B cell (primary cell): ENCODE results near the gene TIMM44. TPM values are rescaled to one million over a fixed set of nuclear protein-coding genes. Genes with fewer than 3 reads are reported as not detected.
A peak's percentile ranks its signal among the peaks of the same experiment; 100 is the strongest.

Source experiments
- ATAC-seq: fragments of 200-7000 bp; cut with Tn5 transposase; one replicate; pipeline ENCODE4 v1.10.0; 2021; ENCODE audit warnings: low read depth, mild to moderate bottlenecking, moderate number of reproducible peaks, moderate library complexity
- CTCF ChIA-PET: fragments of 350-600 bp; sonication (Branson Sonifier 250); formaldehyde crosslinking; loops from one replicate; lab custom pipeline; 2021; ENCODE audit warnings: antibody characterized with exemption, inconsistent platforms; lab: Charles Lee
- POLR2A ChIA-PET: fragments of 350-600 bp; sonication (Branson Sonifier 250); formaldehyde crosslinking; loops from one replicate; lab custom pipeline; 2021; ENCODE audit warnings: antibody characterized with exemption; lab: Charles Lee
- DNase-seq: peaks from one replicate; pipeline ENCODE4 v3.0.0; 2013
- H2AFZ ChIP-seq: 2 replicates; pipeline ENCODE4 v1.6.1; 2012; ENCODE audit warnings: mild to moderate bottlenecking, low read depth, low read length; ENCODE audit not compliant: insufficient read depth, poor library complexity, severe bottlenecking
- H3K27ac ChIP-seq, 2 donors: 1 replicate in 1 of 2; 2 replicates in 1 of 2; pipeline ENCODE4 v1.5.1; 2012 to 2013; ENCODE audit warnings: low read length in 2 of 2, mild to moderate bottlenecking in 2 of 2, moderate library complexity in 1 of 2
- H3K27me3 ChIP-seq, 4 experiments: fragments of 200-600 bp in 1 of 4; sonication (generic) in 1 of 4; replicated peaks in 1 of 4; 1 replicate in 2 of 4; 2 replicates in 2 of 4; pipeline versions ENCODE4 v1.6.1 to v1.7.0; 2013 to 2016; ENCODE audit warnings: low read length in 3 of 4, mild to moderate bottlenecking in 2 of 4, mixed read lengths in 1 of 4, moderate library complexity in 1 of 4; ENCODE audit not compliant: insufficient read depth in 4 of 4, control insufficient read depth in 3 of 4; ENCODE audit errors: control extremely low read depth in 1 of 4
- H3K36me3 ChIP-seq, 2 experiments: replicated peaks in 1 of 2; 1 replicate in 1 of 2; 2 replicates in 1 of 2; pipeline versions ENCODE4 v1.6.1 to v1.7.1; 2013; ENCODE audit warnings: low read length in 1 of 2; ENCODE audit not compliant: insufficient read depth in 2 of 2, control insufficient read depth in 1 of 2; ENCODE audit errors: control extremely low read depth in 1 of 2, extremely low read depth in 1 of 2
- H3K4me1 ChIP-seq, 2 donors: fragments of 200-600 bp in 1 of 2; sonication (generic) in 1 of 2; 1 replicate in 1 of 2; 2 replicates in 1 of 2; pipeline versions ENCODE4 v1.5.1 to v1.6.1; 2013 to 2017; ENCODE audit warnings: low read length in 2 of 2; ENCODE audit not compliant: control insufficient read depth in 2 of 2, insufficient read depth in 2 of 2
- H3K4me2 ChIP-seq: replicated peaks from 2 replicates; pipeline ENCODE3; 2012; ENCODE audit warnings: mild to moderate bottlenecking, low read depth, low read length; ENCODE audit not compliant: poor library complexity, severe bottlenecking
- H3K4me3 ChIP-seq, 5 experiments: fragments of 200-600 bp in 1 of 5; sonication (generic) in 1 of 5; 1 replicate in 3 of 5; 2 replicates in 2 of 5; pipeline versions ENCODE4 v1.5.1 to v1.7.0; 2011 to 2016; ENCODE audit warnings: low read length in 4 of 5, mild to moderate bottlenecking in 4 of 5, low read depth in 2 of 5, control low read depth in 1 of 5, moderate library complexity in 1 of 5; ENCODE audit not compliant: insufficient read depth in 1 of 5; ENCODE audit errors: control extremely low read depth in 1 of 5, extremely low read depth in 1 of 5
- H3K79me2 ChIP-seq: fragments of 200-600 bp; sonication (generic); one replicate; pipeline ENCODE4 v1.6.0; 2016; ENCODE audit warnings: low read length; ENCODE audit not compliant: control insufficient read depth, insufficient read depth
- H3K9ac ChIP-seq: fragments of 200-600 bp; sonication (generic); 2 replicates; pipeline ENCODE4 v1.6.1; 2017; ENCODE audit warnings: mild to moderate bottlenecking, low read length, moderate library complexity
- H3K9me3 ChIP-seq, 3 donors: one replicate each; pipeline versions ENCODE4 v1.6.1 to v1.7.1; 2013; ENCODE audit warnings: low read length in 2 of 3; ENCODE audit not compliant: control insufficient read depth in 2 of 3, insufficient read depth in 1 of 3; ENCODE audit errors: control extremely low read depth in 1 of 3
- H4K20me1 ChIP-seq: 2 replicates; pipeline ENCODE4 v1.6.0; 2012; ENCODE audit warnings: mild to moderate bottlenecking, low read length; ENCODE audit not compliant: insufficient read depth, control insufficient read depth, poor library complexity, severe bottlenecking
- H3K27ac Mint-ChIP-seq: one replicate; pipeline ENCODE4 v1.8.0; 2021; ENCODE audit warnings: mixed read lengths
- H3K27me3 Mint-ChIP-seq: one replicate; pipeline ENCODE4 v1.8.0; 2021; ENCODE audit warnings: mixed read lengths
- H3K4me1 Mint-ChIP-seq: one replicate; pipeline ENCODE4 v1.8.0; 2021; ENCODE audit warnings: mixed read lengths
- H3K4me3 Mint-ChIP-seq: one replicate; pipeline ENCODE4 v1.8.0; 2021; ENCODE audit warnings: mixed read lengths
- H3K9me3 Mint-ChIP-seq: one replicate; pipeline ENCODE4 v1.8.0; 2022; ENCODE audit warnings: mixed read lengths; ENCODE audit not compliant: insufficient read depth
- EZH2 ChIP-seq: IDR thresholded peaks from 2 replicates; pipeline ENCODE4 v1.6.1; 2012; ENCODE audit warnings: borderline replicate concordance, low read depth, mild to moderate bottlenecking, moderate library complexity, low read length; ENCODE audit not compliant: insufficient read depth, poor library complexity, severe bottlenecking
- WGBS: methylation state at CpG from one replicate; pipeline ENCODE4 v1.1.5; 2013; ENCODE audit warnings: missing lambda C conversion rate; ENCODE audit not compliant: insufficient coverage; 5-methylcytosine and 5-hydroxymethylcytosine counted together
- intact Hi-C: fragments of 100-400 bp; cut with micrococcal nuclease; formaldehyde crosslinking; loops from one replicate; pipeline ENCODE4 v1.10.0; 2022
- polyA plus RNA-seq: library from polyadenylated mRNA; depleted of rRNA; stranded (reverse); fragments of >200 nt; gene quantifications from 2 replicates; pipeline ENCODE4 v1.2.3, GENCODE V29; 2012
- total RNA-seq, 2 donors: library from RNA; stranded (reverse); fragments of 120-200 nt in 1 of 2; gene quantifications; 1 replicate in 1 of 2; 2 replicates in 1 of 2; pipeline versions ENCODE4 v1.2.3 to v1.2.4, GENCODE V29; 2013 to 2022
- TF ChIP-seq, protein P1 (sequence below): fragments of 200-600 bp; IDR thresholded peaks from one replicate; pipeline ENCODE4 v1.8.0; 2022; ENCODE audit warnings: antibody characterized with exemption, mild to moderate bottlenecking

The TIMM44 gene
- total and polyA plus RNA-seq, 2 donors (not counting 1 experiment from before 2014, with no cell fraction given) = 48.9 to 66.5 TPM

DNA sequence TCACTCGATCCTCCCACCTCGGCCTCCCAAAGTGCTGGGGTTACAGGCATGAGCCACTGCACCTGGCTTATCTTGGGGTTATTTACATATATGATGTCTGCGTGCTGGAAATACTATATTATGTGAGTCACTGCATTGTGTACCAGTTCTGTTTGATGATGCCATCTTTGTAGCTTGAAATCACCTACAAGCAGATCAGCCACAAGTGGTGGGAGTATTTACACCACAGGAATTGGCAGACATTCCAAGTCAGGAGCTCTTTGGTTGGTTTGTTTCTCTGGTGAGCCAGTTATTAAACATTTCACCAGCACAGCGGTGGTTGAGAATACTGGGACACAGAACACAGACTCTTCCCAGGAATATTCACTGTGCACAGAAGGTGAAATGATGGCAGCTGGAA, 4.5 kb upstream of the TIMM44 start:
- 100% methylated on average over 4 of the region's 4 CpGs for WGBS
- Mint-ChIP-seq H3K27me3 (no peaks in the 10 kb centered on the region), H3K4me3 (no peak overlapping the region), H3K4me1 (peaks cover 17% of the 10 kb centered on the region), H3K27ac (no peak overlapping the region), H3K9me3 (no peaks in the 10 kb centered on the region)
- ChIA-PET POLR2A (no interaction called here), CTCF (no interaction called here)
- ATAC-seq (no peak), DNase-seq (no peak)
- Histone ChIP-seq H3K4me3 (no peak overlapping the region), H4K20me1 (no peaks in the 10 kb centered on the region), H3K4me2 (no peak overlapping the region), H2AFZ (no peak overlapping the region), H3K9me3 (no peaks in the 10 kb centered on the region), H3K27ac (no peak overlapping the region), H3K36me3 (no peaks in the 10 kb centered on the region), H3K79me2 (peaks cover 4% of the 10 kb centered on the region), H3K9ac (no peak overlapping the region), H3K27me3 (no peaks in the 10 kb centered on the region), H3K4me1 (peaks cover 4 to 13% of the 10 kb centered on the region in 2 donors)
- TF ChIP-seq, protein P1, sequence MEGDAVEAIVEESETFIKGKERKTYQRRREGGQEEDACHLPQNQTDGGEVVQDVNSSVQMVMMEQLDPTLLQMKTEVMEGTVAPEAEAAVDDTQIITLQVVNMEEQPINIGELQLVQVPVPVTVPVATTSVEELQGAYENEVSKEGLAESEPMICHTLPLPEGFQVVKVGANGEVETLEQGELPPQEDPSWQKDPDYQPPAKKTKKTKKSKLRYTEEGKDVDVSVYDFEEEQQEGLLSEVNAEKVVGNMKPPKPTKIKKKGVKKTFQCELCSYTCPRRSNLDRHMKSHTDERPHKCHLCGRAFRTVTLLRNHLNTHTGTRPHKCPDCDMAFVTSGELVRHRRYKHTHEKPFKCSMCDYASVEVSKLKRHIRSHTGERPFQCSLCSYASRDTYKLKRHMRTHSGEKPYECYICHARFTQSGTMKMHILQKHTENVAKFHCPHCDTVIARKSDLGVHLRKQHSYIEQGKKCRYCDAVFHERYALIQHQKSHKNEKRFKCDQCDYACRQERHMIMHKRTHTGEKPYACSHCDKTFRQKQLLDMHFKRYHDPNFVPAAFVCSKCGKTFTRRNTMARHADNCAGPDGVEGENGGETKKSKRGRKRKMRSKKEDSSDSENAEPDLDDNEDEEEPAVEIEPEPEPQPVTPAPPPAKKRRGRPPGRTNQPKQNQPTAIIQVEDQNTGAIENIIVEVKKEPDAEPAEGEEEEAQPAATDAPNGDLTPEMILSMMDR = no peak
- no peak for TF ChIP-seq EZH2
- intact Hi-C loops = no loop called here

DNA sequence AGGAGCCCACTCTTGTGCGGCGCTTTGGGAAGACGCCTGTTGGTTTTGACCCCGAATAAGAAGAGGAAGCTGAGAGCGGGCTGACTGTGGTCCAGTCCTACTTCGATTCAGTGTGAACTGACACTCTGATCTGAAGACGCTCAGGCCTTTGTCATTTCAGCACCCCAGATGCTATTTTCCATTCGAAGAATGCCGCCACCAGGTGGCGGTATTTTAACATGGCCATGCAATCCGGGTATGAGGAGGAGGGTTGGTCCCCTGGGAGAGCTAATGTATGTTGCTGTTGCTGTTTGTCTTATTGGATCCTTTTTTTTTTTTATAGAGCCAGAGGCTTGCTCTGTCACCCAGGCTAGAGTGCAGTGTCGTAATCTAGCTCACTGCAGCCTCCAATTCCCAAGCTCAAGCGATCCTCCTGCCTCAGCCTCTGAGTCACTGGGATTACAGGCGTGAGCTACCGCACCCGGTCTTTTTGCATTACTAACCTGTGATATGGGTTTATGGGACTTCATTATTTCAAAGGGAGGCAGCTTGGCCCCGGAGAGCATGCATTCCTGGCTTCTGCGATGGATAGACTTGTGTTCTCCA, 803 bp upstream of the TIMM44 start:
- Histone ChIP-seq H3K4me1 (peaks cover 12 to 21% of the 10 kb centered on the region in 2 donors), H3K9ac (peak overlapping the region; percentile 71), H3K27ac (peak overlapping the region; percentile 94 to 99), H3K4me3 (peak overlapping the region; percentile 66 to 89 (median 86)), H3K9me3 (no peaks in the 10 kb centered on the region), H4K20me1 (no peaks in the 10 kb centered on the region), H3K36me3 (peaks cover 0 to 12% of the 10 kb centered on the region in 2 experiments), H2AFZ (peak overlapping the region; percentile 94), H3K27me3 (no peaks in the 10 kb centered on the region), H3K4me2 (peak overlapping the region; percentile 84), H3K79me2 (peaks cover 39% of the 10 kb centered on the region)
- intact Hi-C loops = loop anchor here (1.0 to 5.0 kb wide), 4 partner anchors 58 to 377 kb away; partner anchors contain the start of genes NDUFA7 and RPS28
- ATAC-seq (peak; percentile 25), DNase-seq (peak; percentile 93)
- TF ChIP-seq, protein P1 = peak; percentile 88
- no peak for TF ChIP-seq EZH2
- Mint-ChIP-seq H3K4me1 (peaks cover 27% of the 10 kb centered on the region), H3K27ac (peak overlapping the region; percentile 97), H3K4me3 (peak overlapping the region; percentile 96), H3K27me3 (no peaks in the 10 kb centered on the region), H3K9me3 (no peaks in the 10 kb centered on the region)
- WGBS = 19% methylated on average over 12 of the region's 18 CpGs
- ChIA-PET POLR2A (interaction anchor here (1.0 to 3.2 kb wide), 7 partner anchors 15 to 446 kb away, joined by 3 to 29 read pairs (median 5); partner anchors contain the start of genes PET100, RAB11B, SNAPC2 and XAB2), CTCF (interaction anchor here (0.7 to 3.9 kb wide), 33 partner anchors 9 to 637 kb away, joined by 3 to 28 read pairs (median 5); partner anchors contain the start of genes ELAVL1, MAP2K7, PET100 and SNAPC2)
